Uterus (tissue), 2 donors: Measurements from ENCODE around the gene NYNRIN.

Experiments used
- CTCF ChIP-seq, 4 experiments: fragments of 200-600 bp in 2 of 4; fragments of 450-650 bp in 2 of 4; sonication (generic) in 2 of 4; IDR thresholded peaks; one replicate each; pipeline ENCODE4 v1.5.1; 2016 to 2019; ENCODE audit warnings: antibody characterized with exemption in 4 of 4, mild to moderate bottlenecking in 2 of 4, moderate library complexity in 1 of 4
- POLR2A ChIP-seq, 2 donors: fragments of 450-650 bp; IDR thresholded peaks; one replicate each; pipeline ENCODE4 v1.6.1; 2016; ENCODE audit warnings: antibody characterized with exemption in 2 of 2, mild to moderate bottlenecking in 1 of 2, moderate library complexity in 1 of 2

DNA sequence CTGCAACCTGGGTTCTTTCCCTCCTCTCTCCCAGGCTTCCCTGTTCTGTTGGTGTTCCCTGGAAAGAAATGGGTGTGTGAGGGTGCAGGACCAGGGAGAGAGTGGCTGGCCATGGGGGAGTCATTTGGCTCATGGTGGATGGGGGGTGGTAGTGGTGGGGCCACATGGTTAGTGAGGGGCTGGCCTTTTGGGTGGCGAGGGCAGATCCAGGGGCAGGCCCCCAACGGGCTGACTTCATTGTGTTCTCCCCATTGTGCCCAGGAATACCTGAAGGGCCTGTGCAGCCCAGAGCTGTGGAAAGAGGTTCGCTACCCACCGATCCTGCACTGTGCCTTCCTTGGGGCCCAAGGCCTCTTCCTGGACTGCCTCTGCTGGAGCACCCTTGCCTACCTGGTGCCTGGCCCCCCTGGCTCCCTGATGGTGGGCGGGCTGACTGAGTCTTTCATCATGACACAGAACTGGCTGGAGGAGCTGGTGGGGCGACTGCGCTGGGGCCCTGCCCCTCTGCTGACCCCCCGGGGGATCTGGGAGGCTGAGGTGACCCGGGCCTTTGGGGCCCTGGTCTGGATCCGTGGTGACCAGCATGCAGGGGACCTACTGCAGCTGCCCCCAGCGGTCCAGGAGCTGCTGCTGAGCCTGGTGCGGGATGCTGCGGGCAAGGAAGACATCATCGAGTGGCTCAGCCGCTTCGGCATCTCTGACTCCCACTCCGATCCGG, 9.0 kb downstream of the NYNRIN start:
- TF ChIP-seq CTCF (IDR thresholded peaks at IDR 0.05) (no peak), POLR2A (IDR thresholded peaks at IDR 0.05) (no peak)
